Non-pigmented ciliary epithelial cell (primary cell): ENCODE measurements around the gene UMPS.
"Not testable (repeated sequence)": the region's sequence is repeated elsewhere in the genome, so short reads cannot be mapped to it uniquely, and the experiment has no call there.

Source experiments
- DNase-seq: peaks from one replicate; pipeline ENCODE4 v3.0.0-alpha.2; 2010; ENCODE audit warnings: low read depth

The UMPS gene

GRCh38 chr3:124707656-124708062 is 22.6 kb upstream of the UMPS start:
- peak; percentile 49 for DNase-seq

GRCh38 chr3:124714223-124714853 is 15.9 kb upstream of the UMPS start:
- no peak for DNase-seq

- no peak for DNase-seq
Measured at GRCh38 chr3:124722589-124722988, 7.7 kb upstream of the UMPS start.

GRCh38 chr3:124730941-124731297 is 667 bp downstream of the UMPS start:
- DNase-seq, result no peak

GRCh38 chr3:124731760-124732159 is 1.5 kb downstream of the UMPS start:
- no peak for DNase-seq

GRCh38 chr3:124741027-124741426 is 10.8 kb downstream of the UMPS start:
- no peak for DNase-seq

- no peak for DNase-seq
Measured at GRCh38 chr3:124745756-124746155, 15.5 kb downstream of the UMPS start.

- no peak for DNase-seq
Measured at GRCh38 chr3:124747111-124747981, 17.1 kb downstream of the UMPS start.

- no peak for DNase-seq
Measured at GRCh38 chr3:124748560-124749198, 18.4 kb downstream of the UMPS start.

GRCh38 chr3:124749877-124750276 is 19.6 kb downstream of the UMPS start:
- not testable (repeated sequence) for DNase-seq

GRCh38 chr3:124751501-124751900 is 21.2 kb downstream of the UMPS start:
- DNase-seq, result no peak

- DNase-seq, result no peak
Measured at GRCh38 chr3:124752051-124752450, 21.8 kb downstream of the UMPS start.

GRCh38 chr3:124757926-124758325 is 27.7 kb downstream of the UMPS start:
- not testable (repeated sequence) for DNase-seq

- DNase-seq, result no peak
Measured at GRCh38 chr3:124758851-124759635, 28.8 kb downstream of the UMPS start.

- DNase-seq, result no peak
Measured at GRCh38 chr3:124759666-124760401, 29.6 kb downstream of the UMPS start.

- DNase-seq, result no peak
Measured at GRCh38 chr3:124760601-124761000, 30.3 kb downstream of the UMPS start.

GRCh38 chr3:124761250-124761796 is 31.1 kb downstream of the UMPS start:
- peak; percentile 70 for DNase-seq

GRCh38 chr3:124761935-124762660 is 31.8 kb downstream of the UMPS start:
- no peak for DNase-seq

GRCh38 chr3:124762661-124763011 is 32.4 kb downstream of the UMPS start:
- no peak for DNase-seq

GRCh38 chr3:124763206-124763605 is 33.0 kb downstream of the UMPS start:
- DNase-seq, result no peak
